Measurements from ENCODE around the gene ARHGAP28. TPM values are rescaled to one million over a fixed set of nuclear protein-coding genes. Genes with fewer than 3 reads are reported as not detected.

ARHGAP28 gene
- polyA plus RNA-seq, 3 donors: not detected

DNA sequence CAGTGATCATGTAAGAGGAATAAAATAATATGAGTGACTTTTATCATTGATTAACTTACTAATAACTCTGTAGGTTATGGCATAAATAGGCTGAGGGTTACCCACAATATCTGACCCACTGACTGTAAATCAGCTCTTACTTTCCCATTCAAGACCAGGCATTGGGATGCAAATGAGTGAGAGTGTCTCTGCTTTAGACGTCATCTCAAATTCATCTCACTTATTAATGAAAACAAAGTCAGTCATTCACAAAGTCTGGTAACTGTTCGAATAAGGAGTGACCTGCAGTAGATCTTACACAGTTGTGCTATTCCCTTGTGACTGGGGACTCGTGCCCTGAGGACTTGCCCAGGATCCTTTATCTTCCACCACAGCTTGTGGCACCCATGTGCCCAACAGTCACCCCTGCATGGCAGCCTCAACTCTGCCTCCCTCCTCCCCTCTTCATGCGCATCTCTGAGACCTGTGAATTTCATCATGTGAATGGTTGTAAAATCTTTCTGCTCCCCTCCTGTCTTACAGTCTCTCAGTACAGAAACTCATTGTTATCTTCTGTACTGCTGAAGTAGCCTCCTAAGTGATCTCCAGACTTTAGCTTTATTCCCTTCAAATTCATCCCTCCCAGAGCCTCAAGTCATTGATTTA, 131.4 kb downstream of the ARHGAP28 start:
- Histone ChIP-seq H3K4me2 (replicated peaks; ENCODE audit: extremely low read depth, low read length, poor library complexity, severe bottlenecking) (no peak overlapping the region), H3K4me1 (ENCODE audit: control insufficient read depth in 1 of 2, insufficient read depth in 2 of 2, low read length in 2 of 2) (no peaks in the 10 kb centered on the region), H3K4me3 (replicated peaks in 1 of 3; ENCODE audit: low read depth in 2 of 3, low read length in 3 of 3) (no peak overlapping the region), H3K9ac (ENCODE audit: insufficient read depth, low read length, poor library complexity, severe bottlenecking) (no peak overlapping the region), H3K79me2 (ENCODE audit: insufficient read depth, low read length) (no peaks in the 10 kb centered on the region), H3K9me3 (replicated peaks in 1 of 2; ENCODE audit: control insufficient read depth in 1 of 2, insufficient read depth in 1 of 2, low read length in 2 of 2) (no peaks in the 10 kb centered on the region), H3K36me3 (replicated peaks in 1 of 2; ENCODE audit: control insufficient read depth in 1 of 2, insufficient read depth in 2 of 2, low read length in 2 of 2) (no peaks in the 10 kb centered on the region), H3K27me3 (ENCODE audit: control insufficient read depth in 2 of 2, insufficient read depth in 2 of 2, low read length in 2 of 2) (no peaks in the 10 kb centered on the region), H4K20me1 (ENCODE audit: insufficient read depth, low read length) (no peaks in the 10 kb centered on the region), H2AFZ (ENCODE audit: insufficient read depth, low read depth, low read length, poor library complexity, severe bottlenecking) (no peak overlapping the region), H3K27ac (ENCODE audit: low read depth in 1 of 2, low read length in 2 of 2) (no peak overlapping the region)
- peaks cover 0 to 6% (median 0%) of the 10 kb centered on the region in 7 donors for H3K9me3 Mint-ChIP-seq
- no peak for DNase-seq
- H3K36me3 Mint-ChIP-seq: no peaks in the 10 kb centered on the region
- 83% methylated on average over 2 of the region's 4 CpGs for WGBS (ENCODE audit: insufficient coverage)
- TF ChIP-seq, protein P1, sequence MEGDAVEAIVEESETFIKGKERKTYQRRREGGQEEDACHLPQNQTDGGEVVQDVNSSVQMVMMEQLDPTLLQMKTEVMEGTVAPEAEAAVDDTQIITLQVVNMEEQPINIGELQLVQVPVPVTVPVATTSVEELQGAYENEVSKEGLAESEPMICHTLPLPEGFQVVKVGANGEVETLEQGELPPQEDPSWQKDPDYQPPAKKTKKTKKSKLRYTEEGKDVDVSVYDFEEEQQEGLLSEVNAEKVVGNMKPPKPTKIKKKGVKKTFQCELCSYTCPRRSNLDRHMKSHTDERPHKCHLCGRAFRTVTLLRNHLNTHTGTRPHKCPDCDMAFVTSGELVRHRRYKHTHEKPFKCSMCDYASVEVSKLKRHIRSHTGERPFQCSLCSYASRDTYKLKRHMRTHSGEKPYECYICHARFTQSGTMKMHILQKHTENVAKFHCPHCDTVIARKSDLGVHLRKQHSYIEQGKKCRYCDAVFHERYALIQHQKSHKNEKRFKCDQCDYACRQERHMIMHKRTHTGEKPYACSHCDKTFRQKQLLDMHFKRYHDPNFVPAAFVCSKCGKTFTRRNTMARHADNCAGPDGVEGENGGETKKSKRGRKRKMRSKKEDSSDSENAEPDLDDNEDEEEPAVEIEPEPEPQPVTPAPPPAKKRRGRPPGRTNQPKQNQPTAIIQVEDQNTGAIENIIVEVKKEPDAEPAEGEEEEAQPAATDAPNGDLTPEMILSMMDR (IDR thresholded peaks at IDR 0.05): no peak
- no peaks in the 10 kb centered on the region for H3K4me1 Mint-ChIP-seq
- H3K27ac Mint-ChIP-seq: no peak overlapping the region
- H3K27me3 Mint-ChIP-seq (ENCODE audit: low read depth in 3 of 3): peaks cover 0 to 2% (median 0%) of the 10 kb centered on the region in 3 donors
- no peak overlapping the region for H3K4me3 Mint-ChIP-seq
- intact Hi-C loops (cut with micrococcal nuclease): no loop called here

DNA sequence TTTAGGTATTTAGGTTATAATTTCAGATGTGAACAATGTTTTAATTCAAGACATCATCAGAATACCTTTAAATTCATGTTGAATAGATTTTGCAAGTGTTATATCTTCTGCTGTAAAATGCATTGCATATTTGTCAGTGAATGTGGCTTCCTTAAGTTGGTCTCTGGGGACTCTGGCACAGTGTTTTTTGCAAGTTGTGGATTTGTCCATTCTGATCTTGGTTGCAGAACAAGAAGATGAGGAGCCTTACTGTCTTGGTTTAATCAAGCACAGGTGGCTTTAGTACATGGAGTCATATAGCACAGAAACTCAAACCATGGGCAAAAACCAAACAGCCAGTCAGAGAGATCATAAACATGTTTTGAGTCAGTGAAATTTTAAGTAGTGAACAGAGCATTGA, 135.7 kb downstream of the ARHGAP28 start:
- Histone ChIP-seq H3K4me3 (replicated peaks in 1 of 3; ENCODE audit: low read depth in 2 of 3, low read length in 3 of 3) (no peak overlapping the region), H3K79me2 (ENCODE audit: insufficient read depth, low read length) (no peaks in the 10 kb centered on the region), H3K4me1 (ENCODE audit: control insufficient read depth in 1 of 2, insufficient read depth in 2 of 2, low read length in 2 of 2) (no peaks in the 10 kb centered on the region), H3K27ac (ENCODE audit: low read depth in 1 of 2, low read length in 2 of 2) (no peak overlapping the region), H3K9ac (ENCODE audit: insufficient read depth, low read length, poor library complexity, severe bottlenecking) (no peak overlapping the region), H3K36me3 (replicated peaks in 1 of 2; ENCODE audit: control insufficient read depth in 1 of 2, insufficient read depth in 2 of 2, low read length in 2 of 2) (no peaks in the 10 kb centered on the region), H3K4me2 (replicated peaks; ENCODE audit: extremely low read depth, low read length, poor library complexity, severe bottlenecking) (no peak overlapping the region), H3K9me3 (replicated peaks in 1 of 2; ENCODE audit: control insufficient read depth in 1 of 2, insufficient read depth in 1 of 2, low read length in 2 of 2) (no peaks in the 10 kb centered on the region), H3K27me3 (ENCODE audit: control insufficient read depth in 2 of 2, insufficient read depth in 2 of 2, low read length in 2 of 2) (no peaks in the 10 kb centered on the region), H4K20me1 (ENCODE audit: insufficient read depth, low read length) (no peaks in the 10 kb centered on the region), H2AFZ (ENCODE audit: insufficient read depth, low read depth, low read length, poor library complexity, severe bottlenecking) (no peak overlapping the region)
- H3K9me3 Mint-ChIP-seq: no peaks in the 10 kb centered on the region
- no peak for DNase-seq
- no peak overlapping the region for H3K4me3 Mint-ChIP-seq
- no peaks in the 10 kb centered on the region for H3K36me3 Mint-ChIP-seq
- intact Hi-C loops (cut with micrococcal nuclease): no loop called here
- no peak overlapping the region for H3K27ac Mint-ChIP-seq
- H3K27me3 Mint-ChIP-seq (ENCODE audit: low read depth in 3 of 3): peaks cover 0 to 2% (median 2%) of the 10 kb centered on the region in 3 donors
- H3K4me1 Mint-ChIP-seq: no peaks in the 10 kb centered on the region
- TF ChIP-seq, protein P1 (IDR thresholded peaks at IDR 0.05): no peak
